Keratinocyte (primary cell): ENCODE measurements around the gene KCNQ4. TPM values are rescaled to one million over a fixed set of nuclear protein-coding genes. Genes with fewer than 3 reads are reported as not detected.

Experiments
- DNase-seq: peaks from one replicate; pipeline ENCODE4 v3.0.0-alpha.2; 2011; ENCODE audit warnings: low read depth, missing footprints, low spot score
- FAIRE-seq: peaks from 2 replicates; lab custom pipeline; 2011; peaks lifted over from hg19 to GRCh38; lab: Jason Lieb, UNC
- H2AFZ ChIP-seq: 2 replicates; pipeline ENCODE4 v1.6.0; 2012; ENCODE audit warnings: low read length, control low read depth, inconsistent platforms; ENCODE audit not compliant: control insufficient read depth
- H3K27ac ChIP-seq: 2 replicates; pipeline ENCODE4 v1.5.1; 2011; ENCODE audit warnings: low read length; ENCODE audit not compliant: control insufficient read depth, insufficient read depth
- H3K27me3 ChIP-seq: 3 replicates; pipeline ENCODE4 v1.6.0; 2011; ENCODE audit warnings: low read length; ENCODE audit not compliant: control insufficient read depth, insufficient read depth; ENCODE audit errors: extremely low read depth
- H3K36me3 ChIP-seq, 2 experiments: 2 replicates in 1 of 2; 3 replicates in 1 of 2; pipeline ENCODE4 v1.5.1; 2011; ENCODE audit warnings: low read length in 2 of 2, mild to moderate bottlenecking in 1 of 2; ENCODE audit not compliant: control insufficient read depth in 2 of 2, insufficient read depth in 2 of 2; ENCODE audit errors: extremely low read depth in 1 of 2
- H3K4me1 ChIP-seq: 3 replicates; pipeline ENCODE4 v1.5.1; 2011; ENCODE audit warnings: low read length; ENCODE audit not compliant: control insufficient read depth, insufficient read depth; ENCODE audit errors: extremely low read depth
- H3K4me2 ChIP-seq: 3 replicates; pipeline ENCODE4 v1.6.0; 2011; ENCODE audit warnings: low read depth, low read length; ENCODE audit not compliant: control insufficient read depth, insufficient read depth; ENCODE audit errors: extremely low read depth
- H3K4me3 ChIP-seq, 3 experiments: fragments of 200-600 bp in 1 of 3; sonication (generic) in 1 of 3; 2 replicates in 2 of 3; 3 replicates in 1 of 3; pipeline ENCODE4 v1.5.1; 2011 to 2016; ENCODE audit warnings: low read length in 3 of 3, mild to moderate bottlenecking in 3 of 3, control low read depth in 2 of 3, inconsistent platforms in 1 of 3, low read depth in 1 of 3, mixed read lengths in 1 of 3, mixed run types in 1 of 3, moderate library complexity in 1 of 3; ENCODE audit not compliant: control insufficient read depth in 2 of 3, insufficient read depth in 2 of 3; ENCODE audit errors: extremely low read depth in 1 of 3
- H3K79me2 ChIP-seq: 2 replicates; pipeline ENCODE4 v1.6.0; 2012; ENCODE audit warnings: low read length; ENCODE audit not compliant: control insufficient read depth, insufficient read depth
- H3K9ac ChIP-seq: 3 replicates; pipeline ENCODE4 v1.6.0; 2011; ENCODE audit warnings: low read length; ENCODE audit not compliant: control insufficient read depth, insufficient read depth; ENCODE audit errors: extremely low read depth
- H3K9me1 ChIP-seq: 3 replicates; pipeline ENCODE4 v1.6.0; 2011; ENCODE audit warnings: low read length; ENCODE audit not compliant: control insufficient read depth, insufficient read depth; ENCODE audit errors: extremely low read depth
- H3K9me3 ChIP-seq: 2 replicates; pipeline ENCODE4 v1.5.1; 2012; ENCODE audit warnings: low read depth, low read length; ENCODE audit not compliant: control insufficient read depth
- H4K20me1 ChIP-seq: 3 replicates; pipeline ENCODE4 v1.6.0; 2011; ENCODE audit warnings: low read length; ENCODE audit not compliant: control insufficient read depth, insufficient read depth; ENCODE audit errors: extremely low read depth
- EZH2 ChIP-seq: IDR thresholded peaks from one replicate; pipeline ENCODE4 v1.6.1; 2012; ENCODE audit warnings: inconsistent platforms, mild to moderate bottlenecking, low read length, moderate library complexity
- dilution Hi-C: fragments of 300-500 bp; cut with MboI; formaldehyde crosslinking; loops from one replicate; pipeline ENCODE4 v1.7.0; 2020; ENCODE audit warnings: low sequenced_read_pairs; ENCODE audit not compliant: extremely low pct_ligation_motif_present
- polyA plus RNA-seq, 5 experiments: library from polyadenylated mRNA; depleted of rRNA in 3 of 5; stranded (reverse) in 3 of 5; stranded (forward) in 1 of 5; unstranded in 1 of 5; fragments of >200 nt; gene quantifications; 1 replicate in 1 of 5; 2 replicates in 3 of 5; 3 replicates in 1 of 5; pipeline versions ENCODE4 v1.2.1 to v1.2.3, GENCODE V29; 2011 to 2012; ENCODE audit warnings: missing spikeins in 2 of 5, low read depth in 1 of 5, low replicate concordance in 1 of 5
- TF ChIP-seq, protein P1 (sequence below), 3 experiments: IDR thresholded peaks in 1 of 3; conservative IDR thresholded peaks in 1 of 3; optimal IDR thresholded peaks in 1 of 3; 2 replicates in 2 of 3; 3 replicates in 1 of 3; pipeline versions ENCODE3 to v1.5.1; 2011; ENCODE audit warnings: low read length in 3 of 3, mild to moderate bottlenecking in 3 of 3, moderate library complexity in 2 of 3, control low read depth in 1 of 3, inconsistent platforms in 1 of 3; ENCODE audit not compliant: insufficient read depth in 2 of 3; ENCODE audit errors: extremely low read depth in 1 of 3

KCNQ4 gene
- polyA plus RNA-seq, 1 donor (not counting 4 experiments of a cell fraction or from before 2014, with no cell fraction given), result not detected

DNA sequence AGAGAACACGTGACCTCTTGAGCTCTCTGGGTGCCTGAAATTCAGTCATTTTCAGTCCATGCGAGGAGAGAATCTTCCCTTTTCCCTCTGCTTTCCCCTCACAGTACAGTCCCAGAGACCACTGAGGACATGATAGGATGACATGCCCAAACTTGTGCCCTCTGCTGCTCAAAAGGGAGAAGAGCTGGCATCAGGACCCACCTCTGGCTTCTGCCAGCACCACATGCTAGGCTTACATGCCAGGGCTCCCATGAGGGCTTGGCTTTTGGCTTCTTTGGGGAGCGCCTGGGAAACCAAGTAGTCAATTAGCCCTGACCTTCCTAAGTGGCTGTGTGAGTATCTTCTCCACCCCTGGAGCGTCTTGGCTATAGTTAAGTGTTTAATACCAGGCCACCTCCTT lies 13.8 kb upstream of the KCNQ4 start:
- Histone ChIP-seq H3K4me1 (peaks cover 21% of the 10 kb centered on the region), H3K79me2 (no peaks in the 10 kb centered on the region), H3K4me2 (no peak overlapping the region), H4K20me1 (no peaks in the 10 kb centered on the region), H2AFZ (no peak overlapping the region), H3K36me3 (peaks cover 21 to 29% of the 10 kb centered on the region in 2 experiments), H3K9me3 (no peaks in the 10 kb centered on the region), H3K27me3 (no peaks in the 10 kb centered on the region), H3K9me1 (no peaks in the 10 kb centered on the region), H3K9ac (no peak overlapping the region), H3K4me3 (no peak overlapping the region), H3K27ac (no peak overlapping the region)
- DNase-seq (no peak), FAIRE-seq (peak; percentile 13)
- dilution Hi-C loops, result no loop called here
- no peak for TF ChIP-seq EZH2
- TF ChIP-seq, protein P1, sequence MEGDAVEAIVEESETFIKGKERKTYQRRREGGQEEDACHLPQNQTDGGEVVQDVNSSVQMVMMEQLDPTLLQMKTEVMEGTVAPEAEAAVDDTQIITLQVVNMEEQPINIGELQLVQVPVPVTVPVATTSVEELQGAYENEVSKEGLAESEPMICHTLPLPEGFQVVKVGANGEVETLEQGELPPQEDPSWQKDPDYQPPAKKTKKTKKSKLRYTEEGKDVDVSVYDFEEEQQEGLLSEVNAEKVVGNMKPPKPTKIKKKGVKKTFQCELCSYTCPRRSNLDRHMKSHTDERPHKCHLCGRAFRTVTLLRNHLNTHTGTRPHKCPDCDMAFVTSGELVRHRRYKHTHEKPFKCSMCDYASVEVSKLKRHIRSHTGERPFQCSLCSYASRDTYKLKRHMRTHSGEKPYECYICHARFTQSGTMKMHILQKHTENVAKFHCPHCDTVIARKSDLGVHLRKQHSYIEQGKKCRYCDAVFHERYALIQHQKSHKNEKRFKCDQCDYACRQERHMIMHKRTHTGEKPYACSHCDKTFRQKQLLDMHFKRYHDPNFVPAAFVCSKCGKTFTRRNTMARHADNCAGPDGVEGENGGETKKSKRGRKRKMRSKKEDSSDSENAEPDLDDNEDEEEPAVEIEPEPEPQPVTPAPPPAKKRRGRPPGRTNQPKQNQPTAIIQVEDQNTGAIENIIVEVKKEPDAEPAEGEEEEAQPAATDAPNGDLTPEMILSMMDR (optimal IDR thresholded peaks at IDR 0.05 in 1 of 3, IDR thresholded peaks at IDR 0.05 in 1 of 3, conservative IDR thresholded peaks at IDR 0.05 in 1 of 3; ENCODE audit: extremely low read depth in 1 of 3, insufficient read depth in 2 of 3, low read length in 3 of 3), result peak; percentile 32 to 52 (median 35)

DNA sequence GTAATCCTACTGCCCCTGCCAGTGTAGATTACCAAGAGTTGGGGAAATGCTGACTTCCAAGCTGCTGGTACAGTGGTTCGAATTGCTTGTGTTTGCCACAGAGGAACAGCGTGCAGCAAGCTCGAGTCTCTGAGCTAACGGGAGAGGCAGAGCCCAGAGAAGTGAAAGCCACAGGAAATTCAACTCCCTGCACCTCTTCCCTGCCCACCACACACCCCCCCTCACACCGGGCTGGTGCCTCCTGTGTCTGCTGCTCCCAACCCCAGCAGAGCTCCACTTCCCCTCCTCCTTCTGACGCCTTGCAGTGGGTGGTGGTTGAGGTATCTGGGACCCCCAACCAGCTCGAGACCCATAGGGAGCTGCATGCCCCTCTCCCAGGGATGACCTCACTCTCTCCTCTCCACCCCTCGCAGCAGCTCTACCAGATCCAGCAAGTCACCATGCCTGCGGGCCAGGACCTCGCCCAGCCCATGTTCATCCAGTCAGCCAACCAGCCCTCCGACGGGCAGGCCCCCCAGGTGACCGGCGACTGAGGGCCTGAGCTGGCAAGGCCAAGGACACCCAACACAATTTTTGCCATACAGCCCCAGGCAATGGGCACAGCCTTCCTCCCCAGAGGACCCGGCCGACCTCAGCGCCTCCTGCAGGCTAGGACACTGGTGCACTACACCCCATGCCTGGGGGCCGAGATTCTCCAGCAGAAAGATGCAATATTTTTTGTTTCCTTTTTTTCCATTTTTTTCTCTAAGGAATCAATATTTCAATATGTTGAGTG lies 13.1 kb upstream of the KCNQ4 start:
- H3K27ac ChIP-seq, result no peak overlapping the region
- no peak for FAIRE-seq

More for the DNA sequence above, 13.1 kb upstream of the KCNQ4 start:
- DNase-seq, result no peak
- Histone ChIP-seq H3K4me3 (no peak overlapping the region), H2AFZ (no peak overlapping the region), H3K36me3 (peaks cover 19 to 22% of the 10 kb centered on the region in 2 experiments), H3K79me2 (no peaks in the 10 kb centered on the region), H4K20me1 (no peaks in the 10 kb centered on the region), H3K4me1 (peaks cover 23% of the 10 kb centered on the region), H3K9me1 (no peaks in the 10 kb centered on the region), H3K27me3 (no peaks in the 10 kb centered on the region), H3K4me2 (no peak overlapping the region), H3K9ac (no peak overlapping the region), H3K9me3 (no peaks in the 10 kb centered on the region)
- TF ChIP-seq EZH2, result no peak
- TF ChIP-seq, protein P1 (optimal IDR thresholded peaks at IDR 0.05 in 1 of 3, IDR thresholded peaks at IDR 0.05 in 1 of 3, conservative IDR thresholded peaks at IDR 0.05 in 1 of 3; ENCODE audit: extremely low read depth in 1 of 3, insufficient read depth in 2 of 3, low read length in 3 of 3), result peak in 2 of 3 experiments; percentile 7 to 30
- dilution Hi-C loops, result no loop called here
